ENCODE measurements around the gene LRRIQ1.

DNA sequence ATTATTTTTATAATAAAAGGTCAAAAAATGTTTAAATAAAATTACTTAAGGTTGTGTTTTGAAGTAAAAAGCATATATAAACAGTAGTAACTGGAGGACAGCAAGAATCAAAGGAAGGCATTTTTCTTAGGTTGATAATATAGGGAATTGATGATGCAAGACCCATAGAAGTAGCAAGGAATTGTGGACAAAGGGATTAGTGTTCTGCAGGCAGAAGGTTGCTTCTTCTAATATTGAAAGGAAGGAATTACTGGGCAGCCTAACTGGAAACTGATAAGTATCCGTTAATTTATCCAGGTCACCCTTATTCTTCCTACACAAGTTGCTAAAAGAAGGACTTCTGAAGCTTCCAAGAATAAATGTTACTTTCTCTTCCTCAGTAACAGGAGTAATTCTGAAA, 189.3 kb downstream of the LRRIQ1 start:
- TF ChIP-seq, protein P1, sequence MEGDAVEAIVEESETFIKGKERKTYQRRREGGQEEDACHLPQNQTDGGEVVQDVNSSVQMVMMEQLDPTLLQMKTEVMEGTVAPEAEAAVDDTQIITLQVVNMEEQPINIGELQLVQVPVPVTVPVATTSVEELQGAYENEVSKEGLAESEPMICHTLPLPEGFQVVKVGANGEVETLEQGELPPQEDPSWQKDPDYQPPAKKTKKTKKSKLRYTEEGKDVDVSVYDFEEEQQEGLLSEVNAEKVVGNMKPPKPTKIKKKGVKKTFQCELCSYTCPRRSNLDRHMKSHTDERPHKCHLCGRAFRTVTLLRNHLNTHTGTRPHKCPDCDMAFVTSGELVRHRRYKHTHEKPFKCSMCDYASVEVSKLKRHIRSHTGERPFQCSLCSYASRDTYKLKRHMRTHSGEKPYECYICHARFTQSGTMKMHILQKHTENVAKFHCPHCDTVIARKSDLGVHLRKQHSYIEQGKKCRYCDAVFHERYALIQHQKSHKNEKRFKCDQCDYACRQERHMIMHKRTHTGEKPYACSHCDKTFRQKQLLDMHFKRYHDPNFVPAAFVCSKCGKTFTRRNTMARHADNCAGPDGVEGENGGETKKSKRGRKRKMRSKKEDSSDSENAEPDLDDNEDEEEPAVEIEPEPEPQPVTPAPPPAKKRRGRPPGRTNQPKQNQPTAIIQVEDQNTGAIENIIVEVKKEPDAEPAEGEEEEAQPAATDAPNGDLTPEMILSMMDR (IDR thresholded peaks at IDR 0.05; ENCODE audit: low read length), result no peak
- TF ChIP-seq EZH2phosphoT487 (IDR thresholded peaks at IDR 0.05; ENCODE audit: low read length), result no peak
